Hepatocyte (in vitro differentiated cells): ENCODE results near the gene VWA5B1. TPM values are rescaled to one million over a fixed set of nuclear protein-coding genes. Genes with fewer than 3 reads are reported as not detected.

ENCODE experiments used
- DNase-seq: peaks from one replicate; pipeline ENCODE4 v3.0.0-alpha.2; 2016; ENCODE audit warnings: low spot score
- H2AFZ ChIP-seq: fragments of 200-600 bp; sonication (generic); 2 replicates; pipeline ENCODE4 v1.6.0; 2016; ENCODE audit warnings: antibody characterized with exemption, mild to moderate bottlenecking
- H3K27ac ChIP-seq: fragments of 200-600 bp; sonication (generic); 2 replicates; pipeline ENCODE4 v1.5.1; 2016; ENCODE audit warnings: mild to moderate bottlenecking
- H3K27me3 ChIP-seq: fragments of 200-600 bp; sonication (generic); 2 replicates; pipeline ENCODE4 v1.6.1; 2016
- H3K36me3 ChIP-seq: fragments of 200-600 bp; sonication (generic); replicated peaks from 2 replicates; pipeline ENCODE4 v1.5.1; 2016; ENCODE audit warnings: low read depth; ENCODE audit not compliant: insufficient read depth
- H3K4me1 ChIP-seq: fragments of 200-600 bp; sonication (generic); 2 replicates; pipeline ENCODE4 v1.5.1; 2016; ENCODE audit warnings: mild to moderate bottlenecking, moderate library complexity; ENCODE audit not compliant: insufficient read depth
- H3K4me2 ChIP-seq: fragments of 200-600 bp; sonication (generic); 2 replicates; pipeline ENCODE4 v1.6.0; 2016
- H3K4me3 ChIP-seq: fragments of 200-600 bp; sonication (generic); 2 replicates; pipeline ENCODE4 v1.5.1; 2016; ENCODE audit warnings: mild to moderate bottlenecking
- H3K79me2 ChIP-seq: fragments of 200-600 bp; sonication (generic); 2 replicates; pipeline ENCODE4 v1.6.0; 2017; ENCODE audit warnings: mild to moderate bottlenecking
- H3K9me2 ChIP-seq: fragments of 200-600 bp; sonication (generic); replicated peaks from 2 replicates; pipeline ENCODE4 v1.6.0; 2017; ENCODE audit warnings: mild to moderate bottlenecking; ENCODE audit not compliant: insufficient read depth
- H3K9me3 ChIP-seq: fragments of 200-600 bp; sonication (generic); 2 replicates; pipeline ENCODE4 v1.5.1; 2016; ENCODE audit warnings: low read depth, mild to moderate bottlenecking
- H4K20me1 ChIP-seq: fragments of 200-600 bp; sonication (generic); 2 replicates; pipeline ENCODE4 v1.6.0; 2016; ENCODE audit warnings: mild to moderate bottlenecking; ENCODE audit not compliant: insufficient read depth, poor library complexity, severe bottlenecking
- EZH2 ChIP-seq: fragments of 200-600 bp; sonication (generic); IDR thresholded peaks from 2 replicates; pipeline ENCODE4 v1.6.1; 2016; ENCODE audit warnings: antibody characterized with exemption, mild to moderate bottlenecking, borderline replicate concordance
- EZH2phosphoT487 ChIP-seq: fragments of 200-600 bp; sonication (generic); IDR thresholded peaks from one replicate; pipeline ENCODE4 v1.6.1; 2018; ENCODE audit warnings: antibody characterized with exemption, mild to moderate bottlenecking, low read depth, moderate library complexity; ENCODE audit not compliant: unreplicated experiment, severe bottlenecking
- WGBS: methylation state at CpG from one replicate; pipeline ENCODE4 v1.1.6; 2016; ENCODE audit warnings: low lambda C conversion rate; ENCODE audit errors: missing lambda C conversion rate; 5-methylcytosine and 5-hydroxymethylcytosine counted together
- polyA plus RNA-seq: library from polyadenylated mRNA; unstranded; fragments of >200 nt; fragmentation: Nextera tagmentation; extraction: Ambion mirVana; gene quantifications from 2 replicates; pipeline ENCODE4 v1.2.1, GENCODE V29; 2016
- total RNA-seq: library from RNA; depleted of rRNA; stranded (reverse); fragments of >200 nt; gene quantifications from 2 replicates; pipeline ENCODE4 v1.2.3, GENCODE V29; 2014
- TF ChIP-seq, protein P1 (sequence below): fragments of 200-600 bp; sonication (generic); IDR thresholded peaks from 2 replicates; pipeline ENCODE4 v1.5.1; 2016; ENCODE audit warnings: antibody characterized with exemption, mild to moderate bottlenecking; ENCODE audit not compliant: poor library complexity

Gene VWA5B1
- total and polyA plus RNA-seq, 2 experiments from 2014 or later = 0.33 to 0.35 TPM

GRCh38 chr1:20366463-20367115 is 75.9 kb downstream of the VWA5B1 start:
- H3K36me3 ChIP-seq = no peaks in the 10 kb centered on the region
- peak overlapping the region; percentile 87 for H3K4me2 ChIP-seq
- TF ChIP-seq EZH2phosphoT487 (peak; percentile 25), EZH2 (peak; percentile 89)
- TF ChIP-seq, protein P1, sequence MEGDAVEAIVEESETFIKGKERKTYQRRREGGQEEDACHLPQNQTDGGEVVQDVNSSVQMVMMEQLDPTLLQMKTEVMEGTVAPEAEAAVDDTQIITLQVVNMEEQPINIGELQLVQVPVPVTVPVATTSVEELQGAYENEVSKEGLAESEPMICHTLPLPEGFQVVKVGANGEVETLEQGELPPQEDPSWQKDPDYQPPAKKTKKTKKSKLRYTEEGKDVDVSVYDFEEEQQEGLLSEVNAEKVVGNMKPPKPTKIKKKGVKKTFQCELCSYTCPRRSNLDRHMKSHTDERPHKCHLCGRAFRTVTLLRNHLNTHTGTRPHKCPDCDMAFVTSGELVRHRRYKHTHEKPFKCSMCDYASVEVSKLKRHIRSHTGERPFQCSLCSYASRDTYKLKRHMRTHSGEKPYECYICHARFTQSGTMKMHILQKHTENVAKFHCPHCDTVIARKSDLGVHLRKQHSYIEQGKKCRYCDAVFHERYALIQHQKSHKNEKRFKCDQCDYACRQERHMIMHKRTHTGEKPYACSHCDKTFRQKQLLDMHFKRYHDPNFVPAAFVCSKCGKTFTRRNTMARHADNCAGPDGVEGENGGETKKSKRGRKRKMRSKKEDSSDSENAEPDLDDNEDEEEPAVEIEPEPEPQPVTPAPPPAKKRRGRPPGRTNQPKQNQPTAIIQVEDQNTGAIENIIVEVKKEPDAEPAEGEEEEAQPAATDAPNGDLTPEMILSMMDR = no peak
- H3K79me2 ChIP-seq = no peaks in the 10 kb centered on the region
- H3K27me3 ChIP-seq = peaks cover 75% of the 10 kb centered on the region
- H3K4me3 ChIP-seq = peak overlapping the region; percentile 15
- 2% methylated on average over 55 of the region's 70 CpGs for WGBS
- no peaks in the 10 kb centered on the region for H3K9me3 ChIP-seq
- no peak for DNase-seq
- no peaks in the 10 kb centered on the region for H3K9me2 ChIP-seq
- peaks cover 5% of the 10 kb centered on the region for H3K4me1 ChIP-seq
- H2AFZ ChIP-seq = peak overlapping the region; percentile 25
- no peaks in the 10 kb centered on the region for H4K20me1 ChIP-seq
- H3K27ac ChIP-seq = no peak overlapping the region

GRCh38 chr1:20367116-20367585 is 76.5 kb downstream of the VWA5B1 start:
- no peaks in the 10 kb centered on the region for H3K9me3 ChIP-seq
- no peaks in the 10 kb centered on the region for H3K9me2 ChIP-seq
- peaks cover 81% of the 10 kb centered on the region for H3K27me3 ChIP-seq
- H3K4me2 ChIP-seq = peak overlapping the region; percentile 87
- peak overlapping the region; percentile 15 for H3K4me3 ChIP-seq
- DNase-seq = peak; percentile 75
- H4K20me1 ChIP-seq = no peaks in the 10 kb centered on the region
- WGBS = 18% methylated on average over 11 of the region's 11 CpGs
- H3K4me1 ChIP-seq = peaks cover 5% of the 10 kb centered on the region
- no peaks in the 10 kb centered on the region for H3K36me3 ChIP-seq
- TF ChIP-seq EZH2phosphoT487 (no peak), EZH2 (no peak)
- TF ChIP-seq, protein P1 = peak; percentile 49
- H3K27ac ChIP-seq = no peak overlapping the region
- no peaks in the 10 kb centered on the region for H3K79me2 ChIP-seq
- peak overlapping the region; percentile 25 for H2AFZ ChIP-seq

GRCh38 chr1:20367626-20368025 is 77.0 kb downstream of the VWA5B1 start:
- Histone ChIP-seq H3K4me1 (peaks cover 5% of the 10 kb centered on the region), H3K27me3 (peaks cover 85% of the 10 kb centered on the region), H3K4me3 (no peak overlapping the region), H2AFZ (no peak overlapping the region), H3K9me2 (no peaks in the 10 kb centered on the region), H3K27ac (no peak overlapping the region), H4K20me1 (no peaks in the 10 kb centered on the region), H3K79me2 (no peaks in the 10 kb centered on the region), H3K9me3 (no peaks in the 10 kb centered on the region), H3K4me2 (no peak overlapping the region), H3K36me3 (no peaks in the 10 kb centered on the region)
- DNase-seq = no peak
- TF ChIP-seq, protein P1 = no peak
- TF ChIP-seq EZH2 (no peak), EZH2phosphoT487 (no peak)
- WGBS = 66% methylated on average over 10 of the region's 10 CpGs
